Measurements from ENCODE around the gene VTI1B. TPM values are rescaled to one million over a fixed set of nuclear protein-coding genes. Genes with fewer than 3 reads are reported as not detected.
"Not testable (repeated sequence)": the region's sequence is repeated elsewhere in the genome, so short reads cannot be mapped to it uniquely, and the experiment has no call there.

Gene VTI1B
- total RNA-seq, 1 experiment from 2014 or later = 148 TPM

DNA sequence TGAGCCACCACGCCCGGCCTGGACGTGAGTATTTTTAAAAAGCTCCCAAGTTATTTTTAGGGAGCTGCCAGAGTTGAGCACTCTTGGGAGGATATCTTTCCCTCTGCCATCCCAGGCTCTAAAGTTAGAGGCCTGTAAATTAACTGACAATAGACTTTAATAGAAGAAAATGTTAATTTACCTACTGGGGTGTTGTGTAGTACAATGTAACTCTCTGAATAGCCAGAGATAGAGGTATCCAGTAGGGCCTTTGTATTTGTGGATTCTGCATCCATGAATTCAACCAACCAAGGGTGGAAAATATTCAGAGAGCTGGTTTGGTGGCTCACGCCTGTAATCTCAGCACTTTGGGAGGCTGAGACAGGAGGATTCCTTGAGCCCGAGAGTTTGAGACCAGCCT, 66.8 kb downstream of the VTI1B start:
- ChIA-PET POLR2A (ENCODE audit: unreplicated experiment) (no interaction called here), CTCF (no interaction called here)
- H3K4me2 ChIP-seq = no peak overlapping the region
- no peak for DNase-seq
- BruUV-seq (replicated peaks) = no TSS peak
- H3K4me3 ChIP-seq = no peak overlapping the region
- peaks cover 13% of the 10 kb centered on the region for H3F3A ChIP-seq (ENCODE audit: insufficient read depth, low read depth)
- H3K4me1 ChIP-seq (replicated peaks; ENCODE audit: insufficient read depth) = peaks cover 10% of the 10 kb centered on the region
- no peaks in the 10 kb centered on the region for H3K79me2 ChIP-seq (ENCODE audit: low read depth)
- H3K9me3 ChIP-seq (ENCODE audit: insufficient read depth, low read depth) = no peaks in the 10 kb centered on the region
- no peaks in the 10 kb centered on the region for H3K36me3 ChIP-seq (ENCODE audit: low read depth)
- intact Hi-C loops (cut with micrococcal nuclease; ENCODE audit: unreplicated experiment) = no loop called here
- H3K27ac ChIP-seq = no peak overlapping the region
- H2AFZ ChIP-seq = no peak overlapping the region
- H4K20me1 ChIP-seq (ENCODE audit: insufficient read depth) = no peaks in the 10 kb centered on the region
- no peaks in the 10 kb centered on the region for H3K9me2 ChIP-seq (ENCODE audit: insufficient read depth)
- H3K27me3 ChIP-seq (ENCODE audit: insufficient read depth, low read depth) = no peaks in the 10 kb centered on the region
- no peak for TF ChIP-seq EZH2 (IDR thresholded peaks at IDR 0.05; ENCODE audit: low read depth)
- TF ChIP-seq, protein P1, sequence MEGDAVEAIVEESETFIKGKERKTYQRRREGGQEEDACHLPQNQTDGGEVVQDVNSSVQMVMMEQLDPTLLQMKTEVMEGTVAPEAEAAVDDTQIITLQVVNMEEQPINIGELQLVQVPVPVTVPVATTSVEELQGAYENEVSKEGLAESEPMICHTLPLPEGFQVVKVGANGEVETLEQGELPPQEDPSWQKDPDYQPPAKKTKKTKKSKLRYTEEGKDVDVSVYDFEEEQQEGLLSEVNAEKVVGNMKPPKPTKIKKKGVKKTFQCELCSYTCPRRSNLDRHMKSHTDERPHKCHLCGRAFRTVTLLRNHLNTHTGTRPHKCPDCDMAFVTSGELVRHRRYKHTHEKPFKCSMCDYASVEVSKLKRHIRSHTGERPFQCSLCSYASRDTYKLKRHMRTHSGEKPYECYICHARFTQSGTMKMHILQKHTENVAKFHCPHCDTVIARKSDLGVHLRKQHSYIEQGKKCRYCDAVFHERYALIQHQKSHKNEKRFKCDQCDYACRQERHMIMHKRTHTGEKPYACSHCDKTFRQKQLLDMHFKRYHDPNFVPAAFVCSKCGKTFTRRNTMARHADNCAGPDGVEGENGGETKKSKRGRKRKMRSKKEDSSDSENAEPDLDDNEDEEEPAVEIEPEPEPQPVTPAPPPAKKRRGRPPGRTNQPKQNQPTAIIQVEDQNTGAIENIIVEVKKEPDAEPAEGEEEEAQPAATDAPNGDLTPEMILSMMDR (conservative IDR thresholded peaks at IDR 0.05) = no peak

DNA sequence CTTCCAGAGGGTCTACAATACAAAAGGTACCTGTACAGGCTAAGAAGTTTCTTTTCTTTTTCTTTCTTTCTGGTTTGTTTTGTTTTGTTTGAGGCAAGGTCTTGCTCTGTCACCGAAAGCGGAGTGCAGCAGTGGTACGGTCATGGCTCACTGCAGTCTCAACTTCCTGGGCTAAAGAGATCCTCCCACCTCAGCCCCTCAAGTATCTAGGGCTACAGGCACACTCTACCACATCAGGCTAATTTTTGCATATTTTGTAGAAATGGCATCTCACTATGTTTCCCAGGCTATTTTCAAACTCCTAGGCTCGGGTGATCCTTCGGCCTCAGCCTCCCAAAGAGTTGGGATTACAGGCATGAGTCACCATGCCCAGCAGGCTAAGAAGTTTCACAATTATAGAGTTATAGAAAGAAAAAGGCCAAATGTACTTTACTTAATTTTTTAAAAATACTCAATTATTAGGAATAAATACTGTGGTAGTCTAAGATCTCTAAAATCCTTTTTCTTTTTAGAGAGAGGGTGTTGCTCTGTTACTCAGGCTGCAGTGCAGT, 71.4 kb downstream of the VTI1B start:
- Histone ChIP-seq H3K27me3 (ENCODE audit: insufficient read depth, low read depth) (no peaks in the 10 kb centered on the region), H3K79me2 (ENCODE audit: low read depth) (peaks cover 12% of the 10 kb centered on the region), H3K4me3 (no peak overlapping the region), H3K27ac (peak overlapping the region; percentile 49), H3K4me2 (peak overlapping the region; percentile 37), H3K9me2 (ENCODE audit: insufficient read depth) (no peaks in the 10 kb centered on the region), H3K9me3 (ENCODE audit: insufficient read depth, low read depth) (no peaks in the 10 kb centered on the region), H3K36me3 (ENCODE audit: low read depth) (no peaks in the 10 kb centered on the region), H3K4me1 (replicated peaks; ENCODE audit: insufficient read depth) (peaks cover 18% of the 10 kb centered on the region), H2AFZ (no peak overlapping the region), H3F3A (ENCODE audit: insufficient read depth, low read depth) (peaks cover 38% of the 10 kb centered on the region), H4K20me1 (ENCODE audit: insufficient read depth) (no peaks in the 10 kb centered on the region)
- TF ChIP-seq, protein P1 (conservative IDR thresholded peaks at IDR 0.05) = no peak
- TF ChIP-seq EZH2 (IDR thresholded peaks at IDR 0.05; ENCODE audit: low read depth) = no peak
- BruUV-seq (replicated peaks) = no TSS peak
- intact Hi-C loops (cut with micrococcal nuclease; ENCODE audit: unreplicated experiment) = no loop called here
- DNase-seq = peak in 1 of 2 experiments; percentile 64
- ChIA-PET POLR2A (ENCODE audit: unreplicated experiment) (no interaction called here), CTCF (no interaction called here)

DNA sequence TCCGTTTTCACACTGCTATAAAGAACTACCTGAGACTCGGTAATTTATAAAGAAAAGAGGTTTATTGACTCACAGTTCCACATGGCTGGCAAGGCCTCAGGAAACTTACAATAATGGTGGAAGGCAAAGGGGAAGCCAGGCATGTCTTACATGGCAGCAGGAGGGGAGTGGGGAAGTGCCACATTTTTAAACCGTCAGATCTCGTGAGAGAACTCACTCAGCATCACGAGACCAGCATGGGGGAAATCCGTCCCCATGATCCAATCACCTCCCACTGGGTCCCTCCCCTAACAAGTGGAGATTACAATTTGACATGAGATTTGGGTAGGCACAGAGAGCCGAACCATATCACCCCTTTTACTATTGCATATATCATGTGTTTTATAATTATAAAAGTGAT, 72.4 kb downstream of the VTI1B start:
- ChIA-PET CTCF (no interaction called here), POLR2A (ENCODE audit: unreplicated experiment) (no interaction called here)
- H3K4me3 ChIP-seq = no peak overlapping the region
- H3K27ac ChIP-seq = no peak overlapping the region
- H3K79me2 ChIP-seq (ENCODE audit: low read depth) = peaks cover 14% of the 10 kb centered on the region
- no peak overlapping the region for H3K4me2 ChIP-seq
- peaks cover 18% of the 10 kb centered on the region for H3K4me1 ChIP-seq (replicated peaks; ENCODE audit: insufficient read depth)
- H2AFZ ChIP-seq = no peak overlapping the region
- H3K36me3 ChIP-seq (ENCODE audit: low read depth) = no peaks in the 10 kb centered on the region
- BruUV-seq (replicated peaks) = no TSS peak
- intact Hi-C loops (cut with micrococcal nuclease; ENCODE audit: unreplicated experiment) = no loop called here
- H4K20me1 ChIP-seq (ENCODE audit: insufficient read depth) = no peaks in the 10 kb centered on the region
- H3K9me2 ChIP-seq (ENCODE audit: insufficient read depth) = no peaks in the 10 kb centered on the region
- no peaks in the 10 kb centered on the region for H3K27me3 ChIP-seq (ENCODE audit: insufficient read depth, low read depth)
- TF ChIP-seq, protein P1 (conservative IDR thresholded peaks at IDR 0.05) = no peak
- no peak for TF ChIP-seq EZH2 (IDR thresholded peaks at IDR 0.05; ENCODE audit: low read depth)
- H3F3A ChIP-seq (ENCODE audit: insufficient read depth, low read depth) = peaks cover 38% of the 10 kb centered on the region
- DNase-seq = no peak
- H3K9me3 ChIP-seq (ENCODE audit: insufficient read depth, low read depth) = no peaks in the 10 kb centered on the region

DNA sequence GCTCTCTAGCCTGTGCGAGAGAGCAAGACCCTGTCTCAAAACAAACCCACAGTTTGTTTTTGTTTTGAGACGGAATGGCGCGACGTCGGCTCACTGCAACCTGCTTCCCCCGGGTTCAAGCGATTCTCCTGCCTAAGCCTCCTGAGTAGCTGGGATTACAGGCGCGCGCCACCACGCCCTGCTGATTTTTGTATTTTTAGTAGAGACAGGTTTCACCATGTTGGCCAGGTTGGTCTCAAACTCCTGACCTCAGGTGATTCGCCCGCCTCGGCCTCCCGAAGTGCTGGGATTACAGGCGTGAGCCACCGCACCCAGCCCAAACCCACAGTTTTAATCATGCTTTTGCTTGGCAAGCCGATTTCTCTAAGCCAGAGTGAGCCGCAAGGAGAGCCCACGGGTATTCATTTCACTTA, 73.9 kb downstream of the VTI1B start:
- Histone ChIP-seq H3K79me2 (ENCODE audit: low read depth) (peaks cover 14% of the 10 kb centered on the region), H3K4me1 (replicated peaks; ENCODE audit: insufficient read depth) (peaks cover 18% of the 10 kb centered on the region), H2AFZ (peak overlapping the region; percentile 98), H3K4me3 (peak overlapping the region; percentile 87), H3F3A (ENCODE audit: insufficient read depth, low read depth) (peaks cover 38% of the 10 kb centered on the region), H3K27ac (peak overlapping the region; percentile 55), H3K4me2 (peak overlapping the region; percentile 76)
- DNase-seq; H3K36me3 ChIP-seq (ENCODE audit: low read depth); intact Hi-C loops (cut with micrococcal nuclease; ENCODE audit: unreplicated experiment); H3K9me2 ChIP-seq (ENCODE audit: insufficient read depth); H3K27me3 ChIP-seq (ENCODE audit: insufficient read depth, low read depth); H3K9me3 ChIP-seq (ENCODE audit: insufficient read depth, low read depth); H4K20me1 ChIP-seq (ENCODE audit: insufficient read depth): not testable (repeated sequence)
- POLR2A ChIA-PET (ENCODE audit: unreplicated experiment) = interaction anchor here (0.6 kb wide), 2 partner anchors 66 to 94 kb away, joined by 3 to 4 read pairs; no protein-coding TSS in a partner anchor
- BruUV-seq (replicated peaks) = TSS peak; percentile 84
- CTCF ChIA-PET = interaction anchor here (0.6 to 1.2 kb wide), 4 partner anchors 20 to 103 kb away, joined by 3 to 12 read pairs (median 8); no protein-coding TSS in a partner anchor
